IMR-90 (cell line): ENCODE data around the gene PRKACA. TPM values are rescaled to one million over a fixed set of nuclear protein-coding genes. Genes with fewer than 3 reads are reported as not detected.

ENCODE experiments used
- ATAC-seq: fragments of 200-7000 bp; cut with Tn5 transposase; 2 replicates; pipeline ENCODE4 v1.9.1; 2020; ENCODE audit warnings: low read depth, mild to moderate bottlenecking, moderate library complexity
- BruUV-seq: library from RNA; stranded (reverse); fragments of 400-500 nt; replicated peaks from 2 replicates; lab custom pipeline; 2021; lab: Mats Ljungman, UMichigan
- CTCF ChIA-PET: fragments of 300-600 bp; formaldehyde crosslinking; extraction: SDS; loops from one replicate; lab custom pipeline; 2021; ENCODE audit warnings: antibody characterized with exemption; lab: Yijun Ruan, JAX
- POLR2A ChIA-PET: fragments of 300-600 bp; sonication (Branson Sonifier 250); formaldehyde crosslinking; loops from one replicate; lab custom pipeline; 2022; ENCODE audit warnings: antibody characterized with exemption; ENCODE audit not compliant: unreplicated experiment; lab: Charles Lee
- DNase-seq: peaks from one replicate; pipeline ENCODE4 v3.0.0; 2013
- H2AFZ ChIP-seq: replicated peaks from 2 replicates; pipeline ENCODE3; 2013; ENCODE audit warnings: low read length, mild to moderate bottlenecking; ENCODE audit not compliant: poor library complexity
- H2AK5ac ChIP-seq: 2 replicates; pipeline ENCODE4 v1.6.1; 2013; ENCODE audit warnings: low read depth, low read length, inconsistent platforms
- H2AK9ac ChIP-seq: replicated peaks from 2 replicates; pipeline ENCODE3; 2013; ENCODE audit warnings: mild to moderate bottlenecking, low read depth, low read length, moderate library complexity; ENCODE audit not compliant: poor library complexity
- H2BK120ac ChIP-seq: 2 replicates; pipeline ENCODE4 v1.6.1; 2013; ENCODE audit warnings: low read depth, low read length, inconsistent platforms
- H2BK15ac ChIP-seq: 3 replicates; pipeline ENCODE4 v1.6.1; 2013; ENCODE audit warnings: low read depth, low read length, inconsistent platforms
- H2BK20ac ChIP-seq: 2 replicates; pipeline ENCODE4 v1.6.1; 2013; ENCODE audit warnings: low read depth, mild to moderate bottlenecking, inconsistent platforms, low read length, moderate library complexity
- H2BK5ac ChIP-seq: 2 replicates; pipeline ENCODE4 v1.6.1; 2013; ENCODE audit warnings: mild to moderate bottlenecking, low read depth, low read length, inconsistent platforms; ENCODE audit not compliant: poor library complexity, severe bottlenecking
- H3K14ac ChIP-seq: replicated peaks from 2 replicates; pipeline ENCODE4 v1.6.1; 2013; ENCODE audit warnings: low read depth, low read length, inconsistent platforms
- H3K18ac ChIP-seq: 2 replicates; pipeline ENCODE4 v1.6.1; 2013; ENCODE audit warnings: low read depth, low read length, control low read depth
- H3K23ac ChIP-seq: 2 replicates; pipeline ENCODE4 v1.6.1; 2013; ENCODE audit warnings: low read depth, low read length, inconsistent platforms
- H3K27ac ChIP-seq: 2 replicates; pipeline ENCODE4 v1.5.1; 2013; ENCODE audit warnings: mild to moderate bottlenecking, control low read depth, low read length; ENCODE audit not compliant: insufficient read depth
- H3K27me3 ChIP-seq: 2 replicates; pipeline ENCODE4 v1.6.1; 2013; ENCODE audit warnings: low read length; ENCODE audit not compliant: control insufficient read depth, insufficient read depth
- H3K36me3 ChIP-seq: 2 replicates; pipeline ENCODE4 v1.6.1; 2013; ENCODE audit warnings: low read length, mixed read lengths; ENCODE audit not compliant: control insufficient read depth, insufficient read depth
- H3K4ac ChIP-seq: 2 replicates; pipeline ENCODE4 v1.6.1; 2013; ENCODE audit warnings: low read depth, low read length, inconsistent platforms
- H3K4me1 ChIP-seq: 2 replicates; pipeline ENCODE4 v1.6.1; 2013; ENCODE audit warnings: low read length, mixed read lengths; ENCODE audit not compliant: control insufficient read depth, insufficient read depth
- H3K4me2 ChIP-seq: 2 replicates; pipeline ENCODE4 v1.6.1; 2013; ENCODE audit warnings: low read depth, mild to moderate bottlenecking, control low read depth, low read length, moderate library complexity
- H3K4me3 ChIP-seq: 2 replicates; pipeline ENCODE4 v1.5.1; 2013; ENCODE audit warnings: low read depth, mild to moderate bottlenecking, control low read depth, low read length, moderate library complexity; ENCODE audit not compliant: insufficient read depth
- H3K56ac ChIP-seq: 2 replicates; pipeline ENCODE4 v1.6.1; 2013; ENCODE audit warnings: low read length, inconsistent platforms; ENCODE audit not compliant: insufficient read depth; ENCODE audit errors: extremely low read depth
- H3K79me1 ChIP-seq, 2 experiments: 2 replicates each; pipeline ENCODE4 v1.6.1; 2013; ENCODE audit warnings: low read length in 2 of 2, inconsistent platforms in 1 of 2, low read depth in 1 of 2
- H3K9ac ChIP-seq: 2 replicates; pipeline ENCODE4 v1.6.1; 2013; ENCODE audit warnings: low read depth, low read length, control low read depth
- H3K9me1 ChIP-seq: 2 replicates; pipeline ENCODE4 v1.6.1; 2013; ENCODE audit warnings: low read length, inconsistent platforms; ENCODE audit not compliant: insufficient read depth
- H3K9me3 ChIP-seq: 2 replicates; pipeline ENCODE4 v1.6.1; 2013; ENCODE audit warnings: low read length; ENCODE audit not compliant: control insufficient read depth, insufficient read depth
- H4K20me1 ChIP-seq: 2 replicates; pipeline ENCODE4 v1.6.1; 2013; ENCODE audit warnings: low read length, inconsistent platforms; ENCODE audit not compliant: insufficient read depth
- H4K5ac ChIP-seq: 2 replicates; pipeline ENCODE4 v1.6.1; 2013; ENCODE audit warnings: mild to moderate bottlenecking, low read depth, low read length, control low read depth
- H4K8ac ChIP-seq, 2 experiments: 2 replicates each; pipeline ENCODE4 v1.6.1; 2013; ENCODE audit warnings: low read depth in 2 of 2, low read length in 2 of 2, control low read depth in 1 of 2, inconsistent platforms in 1 of 2
- H4K91ac ChIP-seq: 2 replicates; pipeline ENCODE4 v1.6.1; 2013; ENCODE audit warnings: low read depth, low read length, inconsistent platforms; ENCODE audit not compliant: insufficient read depth
- CEBPB ChIP-seq: IDR thresholded peaks from 2 replicates; pipeline ENCODE4 v1.6.1; 2012; ENCODE audit warnings: low read depth, low read length, improper control_type of control experiment
- CHD1 ChIP-seq: IDR thresholded peaks from 2 replicates; pipeline ENCODE4 v1.6.1; 2012; ENCODE audit warnings: low read depth, low read length, improper control_type of control experiment
- CTCF ChIP-seq: conservative IDR thresholded peaks from 2 replicates; pipeline ENCODE4 v1.5.1; 2012; ENCODE audit warnings: mild to moderate bottlenecking, low read depth, low read length, improper control_type of control experiment
- MAZ ChIP-seq: IDR thresholded peaks from 2 replicates; pipeline ENCODE4 v1.6.1; 2012; ENCODE audit warnings: low read depth, mild to moderate bottlenecking, low read length, improper control_type of control experiment, moderate library complexity, borderline replicate concordance
- MXI1 ChIP-seq: IDR thresholded peaks from 2 replicates; pipeline ENCODE4 v1.6.1; 2012; ENCODE audit warnings: low read depth, mild to moderate bottlenecking, low read length, moderate library complexity, borderline replicate concordance
- USF2 ChIP-seq: fragments of 150-350 bp; IDR thresholded peaks from 2 replicates; pipeline ENCODE4 v1.6.1; 2017; ENCODE audit warnings: mild to moderate bottlenecking, antibody characterized with exemption, low read length, low read depth
- WGBS, 2 experiments: methylation state at CpG; one replicate each; pipeline versions ENCODE4 v1.1.5 to v1.1.7; 2013; ENCODE audit warnings: missing lambda C conversion rate in 2 of 2; ENCODE audit not compliant: insufficient read length in 1 of 2; ENCODE audit errors: extremely low coverage in 2 of 2; 5-methylcytosine and 5-hydroxymethylcytosine counted together
- dilution Hi-C: fragments of 300-500 bp; cut with HindIII; formaldehyde crosslinking; loops from one replicate; pipeline ENCODE4 v1.14.3; 2018; ENCODE audit warnings: low sequenced_read_pairs; ENCODE audit not compliant: unreplicated experiment
- in situ Hi-C: fragments of 300-500 bp; cut with MboI; formaldehyde crosslinking; loops from 3 replicates; pipeline ENCODE4 v1.14.3; 2019; ENCODE audit warnings: low sequenced_read_pairs, inconsistent platforms, mixed read lengths
- intact Hi-C: fragments of 100-400 bp; cut with micrococcal nuclease; formaldehyde crosslinking; loops from 2 replicates; pipeline ENCODE4 v1.10.0; 2022
- polyA plus RNA-seq, 3 experiments: library from polyadenylated mRNA; depleted of rRNA; stranded (reverse); fragments of >200 nt; gene quantifications; 2 replicates each; pipeline ENCODE4 v1.2.3, GENCODE V29; 2012; ENCODE audit warnings: low replicate concordance in 1 of 3
- total RNA-seq: library from RNA; depleted of rRNA; stranded (reverse); fragments of >200 nt; gene quantifications from 2 replicates; pipeline ENCODE4 v1.2.3, GENCODE V29; 2012

PRKACA gene
- total and polyA plus RNA-seq, 2 of the 4 experiments (the other 2 are of a cell fraction), result 18.1 to 94.5 TPM

GRCh38 chr19:14145381-14145780 is 27.8 kb upstream of the PRKACA start:
- 53% methylated on average over 2 of the region's 6 CpGs; no CpG with 5 or more reads in 1 of the 2 experiments for WGBS, 2 experiments
- TF ChIP-seq MXI1 (no peak), USF2 (no peak), CTCF (no peak), CEBPB (no peak), MAZ (no peak), CHD1 (no peak)
- no peak overlapping the region for H2AK9ac ChIP-seq
- H3K79me1 ChIP-seq, result peaks cover 28% of the 10 kb centered on the region in 2 experiments
- no peak overlapping the region for H4K8ac ChIP-seq
- H3K9me3 ChIP-seq, result no peaks in the 10 kb centered on the region
- H4K91ac ChIP-seq, result no peak overlapping the region
- H3K18ac ChIP-seq, result no peak overlapping the region
- in situ Hi-C loops (no loop called here), dilution Hi-C loops (no loop called here), intact Hi-C loops (no loop called here)
- no peak overlapping the region for H4K5ac ChIP-seq
- DNase-seq, result no peak
- peaks cover 5% of the 10 kb centered on the region; the same call in 1 of the 2 replicates for H3K4me1 ChIP-seq
- H3K4me3 ChIP-seq, result no peak overlapping the region
- H2BK20ac ChIP-seq, result no peak overlapping the region
- H3K36me3 ChIP-seq, result no peaks in the 10 kb centered on the region
- no peak overlapping the region for H2BK5ac ChIP-seq
- H2AK5ac ChIP-seq, result no peak overlapping the region
- no peak overlapping the region for H3K14ac ChIP-seq
- no peak overlapping the region for H2BK120ac ChIP-seq
- no peak overlapping the region for H3K9ac ChIP-seq
- H2BK15ac ChIP-seq, result no peak overlapping the region
- no peak overlapping the region for H3K27ac ChIP-seq
- POLR2A ChIA-PET, result no interaction called here
- H2AFZ ChIP-seq, result no peak overlapping the region
- CTCF ChIA-PET, result no interaction called here
- H3K23ac ChIP-seq, result no peak overlapping the region
- peaks cover 2% of the 10 kb centered on the region; the same call in 1 of the 2 replicates for H3K9me1 ChIP-seq
- H3K56ac ChIP-seq, result no peak overlapping the region
- BruUV-seq, result no TSS peak
- H3K4ac ChIP-seq, result no peak overlapping the region
- ATAC-seq, result no peak
- no peaks in the 10 kb centered on the region for H3K27me3 ChIP-seq
- no peak overlapping the region for H3K4me2 ChIP-seq
- peaks cover 14% of the 10 kb centered on the region; the same call in 1 of the 2 replicates for H4K20me1 ChIP-seq
